Measurements from ENCODE around the gene ARL16. TPM values are rescaled to one million over a fixed set of nuclear protein-coding genes. Genes with fewer than 3 reads are reported as not detected.

ARL16 gene
- total RNA-seq, 4 donors from 2014 or later, result 22.1 to 37.9 (median 34.3) TPM

- no peak for DNase-seq (ENCODE audit: low spot score in 2 of 2)
- TF ChIP-seq CTCF (IDR thresholded peaks at IDR 0.05), result no peak
- TF ChIP-seq POLR2A (IDR thresholded peaks at IDR 0.05), result no peak
- TF ChIP-seq EP300 (IDR thresholded peaks at IDR 0.05), result no peak
- Histone ChIP-seq H3K4me1 (peaks cover 0 to 46% (median 24%) of the 10 kb centered on the region in 4 donors), H3K9me3 (no peaks in the 10 kb centered on the region), H3K27me3 (no peaks in the 10 kb centered on the region), H3K4me3 (peak overlapping the region; percentile 56 to 99 (median 86)), H3K36me3 (peaks cover 0 to 11% (median 0%) of the 10 kb centered on the region in 3 donors), H3K27ac (peak overlapping the region; percentile 10 to 92 (median 88))
- WGBS, 2 donors, result 39 to 45% methylated on average over 18 of the region's 18 CpGs
Observed at GRCh38 chr17:81635973-81636504, 47.6 kb downstream of the ARL16 start.

GRCh38 chr17:81635431-81635830 is 48.2 kb downstream of the ARL16 start:
- H3K4me3 ChIP-seq, result peak overlapping the region in 2 of 4 donors; percentile 78 to 99

DNA sequence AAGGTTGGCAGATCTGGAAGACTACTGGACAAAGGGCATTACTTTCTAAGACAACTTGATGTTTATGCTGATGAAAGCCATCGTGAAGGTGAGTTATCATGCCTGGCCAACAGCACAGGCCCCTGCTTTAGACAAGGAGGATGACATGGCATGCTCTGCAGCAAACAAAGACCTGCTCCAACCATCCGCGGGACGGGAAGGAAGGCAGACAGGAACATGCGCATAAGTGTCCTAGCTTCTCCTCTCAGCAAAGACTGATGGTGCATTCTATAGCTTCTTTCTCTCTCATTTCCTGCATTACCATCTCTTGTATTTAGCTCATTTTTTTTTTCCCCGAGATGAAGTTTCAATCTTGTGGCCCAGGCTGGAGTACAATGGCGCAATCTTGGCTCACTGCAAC is 52.1 kb downstream of the ARL16 start:
- DNase-seq (ENCODE audit: low spot score in 2 of 2), result no peak
- WGBS, 2 donors, result 78 to 90% methylated on average over 7 of the region's 7 CpGs
- Histone ChIP-seq H3K4me3 (no peak overlapping the region), H3K36me3 (peaks cover 4 to 34% (median 14%) of the 10 kb centered on the region in 3 donors), H3K27ac (no peak overlapping the region), H3K9me3 (no peaks in the 10 kb centered on the region), H3K4me1 (peaks cover 0 to 39% (median 21%) of the 10 kb centered on the region in 4 donors), H3K27me3 (no peaks in the 10 kb centered on the region)
- no peak for TF ChIP-seq EP300 (IDR thresholded peaks at IDR 0.05)
- no peak for TF ChIP-seq POLR2A (IDR thresholded peaks at IDR 0.05)

More at GRCh38 chr17:81635431-81635830, 48.2 kb downstream of the ARL16 start:
- H3K4me1 ChIP-seq, result peaks cover 0 to 46% (median 24%) of the 10 kb centered on the region in 4 donors
- no peaks in the 10 kb centered on the region for H3K9me3 ChIP-seq
- no peak overlapping the region for H3K27ac ChIP-seq
- no peak for DNase-seq (ENCODE audit: low spot score in 2 of 2)
- no peaks in the 10 kb centered on the region for H3K27me3 ChIP-seq
- peaks cover 0 to 5% (median 0%) of the 10 kb centered on the region in 3 donors for H3K36me3 ChIP-seq
- TF ChIP-seq EP300 (IDR thresholded peaks at IDR 0.05) (no peak), POLR2A (IDR thresholded peaks at IDR 0.05) (no peak), CTCF (IDR thresholded peaks at IDR 0.05) (no peak)
- 72 to 87% methylated on average over 5 of the region's 5 CpGs for WGBS, 2 donors

Small RNA genes lying within 50 kb of the gene (small RNA-seq; reads per million reads assigned to genes)
- 0.66 reads per million for gene MIR6786

Other genes with a start within 250 kb of the ARL16 start
- 1,000 to 10,000 TPM; 2,372 to 2,875 (median 2,670) TPM for gene ACTG1, start 171.0 kb downstream of the ARL16 start, total RNA-seq
- gene FSCN2, start 155.4 kb downstream of the ARL16 start, total RNA-seq, result 1 to 10 TPM in 3 of 4 donors, under 1 TPM in 1; 0.42 to 4.4 (median 3.7) TPM
- gene FAAP100, start 131.4 kb downstream of the ARL16 start, total RNA-seq, result 10 to 100 TPM; 20.1 to 41.7 (median 26.7) TPM
- gene NPLOC4, start 46.7 kb downstream of the ARL16 start, total RNA-seq, result 10 to 100 TPM; 51.1 to 79.2 (median 62.1) TPM
- gene TSPAN10, start 46.6 kb downstream of the ARL16 start, total RNA-seq, result under 1 TPM in 2 of 4 donors, not detected in 2; 0.22 to 0.84 TPM
- gene PDE6G, start 27.3 kb downstream of the ARL16 start, total RNA-seq, result not detected
- 10 to 100 TPM; 31.4 to 38.1 (median 35.8) TPM for gene OXLD1, start 17.2 kb downstream of the ARL16 start, total RNA-seq
- gene CCDC137, start 17.1 kb downstream of the ARL16 start, total RNA-seq, result 10 to 100 TPM; 10.9 to 35.7 (median 14.4) TPM
- 100 to 1,000 TPM in 2 of 4 donors, 10 to 100 TPM in 2; 75.2 to 166 (median 104) TPM for gene HGS, start 214 bp upstream of the ARL16 start, total RNA-seq
- 10 to 100 TPM; 26.1 to 63.3 (median 35.8) TPM for gene MRPL12, start 19.6 kb upstream of the ARL16 start, total RNA-seq
- 10 to 100 TPM; 10.8 to 32.1 (median 22.6) TPM for gene SLC25A10, start 28.5 kb upstream of the ARL16 start, total RNA-seq
- 10 to 100 TPM in 2 of 4 donors, 1 to 10 TPM in 2; 1.8 to 14.7 (median 8.1) TPM for gene GCGR, start 120.4 kb upstream of the ARL16 start, total RNA-seq
- gene MCRIP1, start 149.5 kb upstream of the ARL16 start, total RNA-seq, result 100 to 1,000 TPM in 1 of 4 donors, 10 to 100 TPM in 3; 78.7 to 105 (median 92.5) TPM
- gene PPP1R27, start 151.3 kb upstream of the ARL16 start, total RNA-seq, result 1 to 10 TPM in 1 of 4 donors, not detected in 3; 2.6 TPM
- gene P4HB, start 176.7 kb upstream of the ARL16 start, total RNA-seq, result 100 to 1,000 TPM; 385 to 594 (median 472) TPM
- gene ARHGDIA, start 187.5 kb upstream of the ARL16 start, total RNA-seq, result 100 to 1,000 TPM; 190 to 484 (median 237) TPM
- gene ALYREF, start 207.8 kb upstream of the ARL16 start, total RNA-seq, result 10 to 100 TPM; 44.5 to 67.2 (median 63.5) TPM
- gene ANAPC11, start 207.9 kb upstream of the ARL16 start, total RNA-seq, result 100 to 1,000 TPM in 3 of 4 donors, 10 to 100 TPM in 1; 95.4 to 116 (median 106) TPM
- 1 to 10 TPM in 3 of 4 donors, not detected in 1; 4.2 to 8.7 (median 5.4) TPM for gene NPB, start 218.4 kb upstream of the ARL16 start, total RNA-seq
- gene PCYT2, start 227.6 kb upstream of the ARL16 start, total RNA-seq, result 10 to 100 TPM; 36.0 to 64.9 (median 46.6) TPM
- gene SIRT7, start 234.4 kb upstream of the ARL16 start, total RNA-seq, result 10 to 100 TPM; 22.3 to 42.2 (median 30.7) TPM
- 10 to 100 TPM; 17.9 to 25.5 (median 22.5) TPM for gene MAFG, start 243.9 kb upstream of the ARL16 start, total RNA-seq

Measured in tibial nerve (tissue), 4 donors.